HFFc6 (cell line): Measurements from ENCODE around the gene SYNPO2L. TPM values are rescaled to one million over a fixed set of nuclear protein-coding genes. Genes with fewer than 3 reads are reported as not detected.

Source experiments
- DNase-seq: peaks from one replicate; pipeline ENCODE4 v3.0.0-alpha.2; 2018
- H3K27ac Mint-ChIP-seq: 2 replicates; pipeline ENCODE4 v1.8.0; 2020; ENCODE audit warnings: mild to moderate bottlenecking, mixed read lengths
- H3K27me3 Mint-ChIP-seq: 2 replicates; pipeline ENCODE4 v1.8.0; 2021; ENCODE audit warnings: mild to moderate bottlenecking, moderate library complexity, mixed read lengths; ENCODE audit not compliant: insufficient read depth
- H3K36me3 Mint-ChIP-seq: 2 replicates; pipeline ENCODE4 v1.8.0; 2021; ENCODE audit warnings: low read depth, mixed read lengths
- H3K4me1 Mint-ChIP-seq: 2 replicates; pipeline ENCODE4 v1.8.0; 2020; ENCODE audit warnings: low read depth, mixed read lengths
- H3K4me3 Mint-ChIP-seq: 2 replicates; pipeline ENCODE4 v1.8.0; 2020; ENCODE audit warnings: mild to moderate bottlenecking, moderate library complexity, mixed read lengths
- H3K9me3 Mint-ChIP-seq: 2 replicates; pipeline ENCODE4 v1.8.0; 2020; ENCODE audit warnings: mild to moderate bottlenecking, mixed read lengths
- total RNA-seq, 6 experiments: library from RNA; stranded (reverse); fragmentation: NEBNext Ultra II Directional; extraction: Animal tissue kit (Norgen Biotek cat#: 25700); gene quantifications; 2 replicates in 1 of 6; 3 replicates in 5 of 6; pipeline ENCODE4 v1.2.3, GENCODE V29; 2021
- TF ChIP-seq, protein P1 (sequence below): fragments of 200-600 bp; sonication (generic); IDR thresholded peaks from 2 replicates; pipeline ENCODE4 v1.5.0; 2021; ENCODE audit warnings: antibody characterized with exemption, mild to moderate bottlenecking

Gene SYNPO2L
- total RNA-seq, 6 experiments from 2014 or later, result 1.5 to 3.3 (median 1.6) TPM

- H3K9me3 Mint-ChIP-seq, result no peaks in the 10 kb centered on the region
- TF ChIP-seq, protein P1, sequence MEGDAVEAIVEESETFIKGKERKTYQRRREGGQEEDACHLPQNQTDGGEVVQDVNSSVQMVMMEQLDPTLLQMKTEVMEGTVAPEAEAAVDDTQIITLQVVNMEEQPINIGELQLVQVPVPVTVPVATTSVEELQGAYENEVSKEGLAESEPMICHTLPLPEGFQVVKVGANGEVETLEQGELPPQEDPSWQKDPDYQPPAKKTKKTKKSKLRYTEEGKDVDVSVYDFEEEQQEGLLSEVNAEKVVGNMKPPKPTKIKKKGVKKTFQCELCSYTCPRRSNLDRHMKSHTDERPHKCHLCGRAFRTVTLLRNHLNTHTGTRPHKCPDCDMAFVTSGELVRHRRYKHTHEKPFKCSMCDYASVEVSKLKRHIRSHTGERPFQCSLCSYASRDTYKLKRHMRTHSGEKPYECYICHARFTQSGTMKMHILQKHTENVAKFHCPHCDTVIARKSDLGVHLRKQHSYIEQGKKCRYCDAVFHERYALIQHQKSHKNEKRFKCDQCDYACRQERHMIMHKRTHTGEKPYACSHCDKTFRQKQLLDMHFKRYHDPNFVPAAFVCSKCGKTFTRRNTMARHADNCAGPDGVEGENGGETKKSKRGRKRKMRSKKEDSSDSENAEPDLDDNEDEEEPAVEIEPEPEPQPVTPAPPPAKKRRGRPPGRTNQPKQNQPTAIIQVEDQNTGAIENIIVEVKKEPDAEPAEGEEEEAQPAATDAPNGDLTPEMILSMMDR, result no peak
- H3K4me3 Mint-ChIP-seq, result 0 out of 2 replicates have a peak overlapping the region, but pooled peaks have one; percentile 13
- peaks cover 55% of the 10 kb centered on the region for H3K4me1 Mint-ChIP-seq
- no peaks in the 10 kb centered on the region for H3K36me3 Mint-ChIP-seq
- DNase-seq, result no peak
- no peak overlapping the region; the same call in 1 of the 2 replicates for H3K27ac Mint-ChIP-seq
- H3K27me3 Mint-ChIP-seq, result no peaks in the 10 kb centered on the region; the same call in none of the 2 replicates
Measured at GRCh38 chr10:73647211-73647874, 8.5 kb downstream of the SYNPO2L start.

- TF ChIP-seq, protein P1, result no peak
- H3K27me3 Mint-ChIP-seq, result no peaks in the 10 kb centered on the region; the same call in none of the 2 replicates
- no peaks in the 10 kb centered on the region for H3K36me3 Mint-ChIP-seq
- no peak overlapping the region for H3K27ac Mint-ChIP-seq
- no peak overlapping the region for H3K4me3 Mint-ChIP-seq
- no peaks in the 10 kb centered on the region for H3K9me3 Mint-ChIP-seq
- H3K4me1 Mint-ChIP-seq, result peaks cover 59% of the 10 kb centered on the region
- no peak for DNase-seq
Measured at GRCh38 chr10:73646598-73647041, 9.2 kb downstream of the SYNPO2L start.

DNA sequence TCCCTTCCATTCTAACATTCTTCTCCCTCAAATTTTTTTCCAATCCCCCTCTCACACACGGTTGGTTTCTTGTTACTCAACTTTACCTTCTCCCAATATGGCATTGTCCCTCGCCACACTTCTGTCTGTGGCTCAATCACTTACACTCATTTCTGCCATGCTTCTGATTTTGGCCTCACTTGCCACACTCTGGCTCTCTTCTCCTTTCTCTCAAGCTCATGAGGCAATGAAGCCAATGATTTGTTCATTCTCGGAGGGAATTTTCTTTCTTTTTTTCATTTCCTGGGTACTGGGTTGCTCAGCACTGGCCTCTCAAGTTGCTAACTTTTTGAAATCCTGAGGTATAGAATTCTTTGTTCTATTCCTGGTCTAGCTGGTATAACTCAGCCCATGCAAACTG lies 10.6 kb downstream of the SYNPO2L start:
- peaks cover 51% of the 10 kb centered on the region for H3K4me1 Mint-ChIP-seq
- no peaks in the 10 kb centered on the region for H3K36me3 Mint-ChIP-seq
- H3K27me3 Mint-ChIP-seq, result no peaks in the 10 kb centered on the region; the same call in 1 of the 2 replicates
- H3K4me3 Mint-ChIP-seq, result no peak overlapping the region
- H3K9me3 Mint-ChIP-seq, result no peaks in the 10 kb centered on the region
- no peak overlapping the region for H3K27ac Mint-ChIP-seq
- TF ChIP-seq, protein P1, result no peak
- DNase-seq, result no peak

GRCh38 chr10:73644767-73645166 lies 11.1 kb downstream of the SYNPO2L start:
- H3K36me3 Mint-ChIP-seq, result no peaks in the 10 kb centered on the region
- no peak overlapping the region for H3K4me3 Mint-ChIP-seq
- H3K27me3 Mint-ChIP-seq, result no peaks in the 10 kb centered on the region; the same call in 1 of the 2 replicates
- H3K9me3 Mint-ChIP-seq, result no peaks in the 10 kb centered on the region
- H3K4me1 Mint-ChIP-seq, result peaks cover 47% of the 10 kb centered on the region
- no peak overlapping the region; the same call in 1 of the 2 replicates for H3K27ac Mint-ChIP-seq
- no peak for DNase-seq
- TF ChIP-seq, protein P1, result no peak

- Mint-ChIP-seq H3K4me1 (peaks cover 41% of the 10 kb centered on the region), H3K27me3 (no peaks in the 10 kb centered on the region; the same call in 1 of the 2 replicates), H3K27ac (no peak overlapping the region; the same call in 1 of the 2 replicates), H3K4me3 (no peak overlapping the region), H3K36me3 (no peaks in the 10 kb centered on the region), H3K9me3 (no peaks in the 10 kb centered on the region)
- DNase-seq, result peak; percentile 60
- TF ChIP-seq, protein P1, result peak; percentile 94
Measured at GRCh38 chr10:73644015-73644743, 11.7 kb downstream of the SYNPO2L start.
